Lung microvascular endothelial cell (primary cell): ENCODE data around the gene SPEN. TPM values are rescaled to one million over a fixed set of nuclear protein-coding genes. Genes with fewer than 3 reads are reported as not detected.

Experiments
- DNase-seq, 2 donors: peaks; one replicate each; pipeline versions ENCODE4 v3.0.0 to v3.0.0-alpha.2; 2010; ENCODE audit warnings: low read depth in 2 of 2
- total RNA-seq: library from RNA; depleted of rRNA; stranded (reverse); fragments of >200 nt; gene quantifications from 2 replicates; pipeline ENCODE4 v1.2.1, GENCODE V29; 2014

The SPEN gene
- total RNA-seq, 1 donor from 2014 or later, result 11.3 TPM

- DNase-seq, result no peak
These were observed 9.4 kb downstream of the SPEN start for GRCh38 chr1:15856888-15857287.

- DNase-seq, result no peak
These were observed 10.7 kb downstream of the SPEN start for GRCh38 chr1:15858069-15858670.

GRCh38 chr1:15858672-15859372 lies 11.3 kb downstream of the SPEN start:
- no peak for DNase-seq

- no peak for DNase-seq
These were observed 15.8 kb downstream of the SPEN start for GRCh38 chr1:15863156-15863901.

GRCh38 chr1:15866721-15867201 lies 19.3 kb downstream of the SPEN start:
- DNase-seq, result peak; percentile 14 to 28

GRCh38 chr1:15867288-15867687 lies 19.8 kb downstream of the SPEN start:
- DNase-seq, result no peak

GRCh38 chr1:15869413-15869812 lies 21.9 kb downstream of the SPEN start:
- no peak for DNase-seq

GRCh38 chr1:15870421-15870820 lies 22.9 kb downstream of the SPEN start:
- DNase-seq, result peak in 1 of 2 donors; percentile 18

GRCh38 chr1:15874471-15874870 lies 27.0 kb downstream of the SPEN start:
- no peak for DNase-seq

GRCh38 chr1:15876357-15877055 lies 29.0 kb downstream of the SPEN start:
- no peak for DNase-seq

GRCh38 chr1:15881961-15882360 lies 34.5 kb downstream of the SPEN start:
- no peak for DNase-seq

- no peak for DNase-seq
These were observed 35.2 kb downstream of the SPEN start for GRCh38 chr1:15882665-15883064.

- DNase-seq, result no peak
These were observed 35.8 kb downstream of the SPEN start for GRCh38 chr1:15883326-15883725.

GRCh38 chr1:15884477-15884876 lies 37.0 kb downstream of the SPEN start:
- DNase-seq, result peak in 1 of 2 donors; percentile 12

- DNase-seq, result peak in 1 of 2 donors; percentile 5
These were observed 37.8 kb downstream of the SPEN start for GRCh38 chr1:15885269-15885668.

GRCh38 chr1:15885701-15886610 lies 38.4 kb downstream of the SPEN start:
- DNase-seq, result peak; percentile 94 to 96

- no peak for DNase-seq
These were observed 39.2 kb downstream of the SPEN start for GRCh38 chr1:15886611-15887167.

GRCh38 chr1:15892857-15893599 lies 45.5 kb downstream of the SPEN start:
- DNase-seq, result peak; percentile 26 to 41

GRCh38 chr1:15895233-15895632 lies 47.7 kb downstream of the SPEN start:
- no peak for DNase-seq
